Measurements from ENCODE around the gene HAAO. TPM values are rescaled to one million over a fixed set of nuclear protein-coding genes. Genes with fewer than 3 reads are reported as not detected.

Gene HAAO
- total and polyA plus RNA-seq, 2 of the 8 experiments (the other 6 are each of a cell fraction or from before 2014, with no cell fraction given): 2.5 to 7.0 TPM

DNA sequence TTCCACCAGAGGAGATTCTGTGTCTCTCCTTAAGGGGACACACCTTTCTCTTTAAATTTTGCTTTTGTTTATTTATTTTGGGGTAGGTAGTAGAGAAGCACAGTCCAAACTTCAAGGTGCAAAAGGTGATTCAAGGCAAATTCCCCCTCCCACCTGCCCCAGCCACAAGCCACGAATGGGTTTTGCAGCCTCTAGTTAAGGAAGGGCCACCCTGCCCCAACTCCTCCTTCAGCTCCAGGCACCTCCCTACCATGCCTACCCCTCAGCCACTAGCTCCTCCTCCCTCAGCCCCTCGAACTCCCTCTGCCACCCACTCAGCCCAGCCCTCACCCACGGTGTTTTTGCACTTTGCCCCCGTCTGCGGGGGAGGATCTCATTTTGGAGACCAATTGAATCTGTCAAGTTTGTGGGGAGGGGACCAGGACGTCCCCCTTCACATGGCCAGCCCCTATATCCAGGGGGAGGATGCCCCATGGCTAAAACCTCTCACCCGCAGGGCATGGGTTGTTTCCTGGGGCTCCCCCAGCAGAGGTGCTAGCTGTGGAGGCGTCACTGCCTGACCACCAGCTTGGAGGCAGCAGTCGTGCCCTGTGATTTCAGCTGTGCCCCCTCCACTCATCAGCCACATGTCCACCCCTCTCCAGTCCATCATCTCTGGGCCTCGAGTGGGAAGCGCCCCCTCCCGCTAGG, 4.5 kb downstream of the HAAO start (continued):
- no peak for TF ChIP-seq HDAC2 (IDR thresholded peaks at IDR 0.05; ENCODE audit: borderline replicate concordance in 1 of 2, low read depth in 2 of 2, low read length in 2 of 2)
- TF ChIP-seq TAF1 (IDR thresholded peaks at IDR 0.05; ENCODE audit: low read depth, low read length): no peak
- TF ChIP-seq CEBPB (IDR thresholded peaks at IDR 0.05; ENCODE audit: low read depth, low read length): no peak
- TF ChIP-seq SP4 (IDR thresholded peaks at IDR 0.05; ENCODE audit: low read length): no peak
- no peak for TF ChIP-seq BACH1 (IDR thresholded peaks at IDR 0.05; ENCODE audit: low read length)
- TF ChIP-seq NRF1 (IDR thresholded peaks at IDR 0.05; ENCODE audit: low read depth, low read length): no peak
- no peak for TF ChIP-seq TBP (IDR thresholded peaks at IDR 0.05; ENCODE audit: low read depth, low read length)
- TF ChIP-seq POLR2AphosphoS5 (IDR thresholded peaks at IDR 0.05; ENCODE audit: low read depth, low read length): no peak

Data from H1 (cell line).